Measurements from ENCODE around the gene C13orf46. TPM values are rescaled to one million over a fixed set of nuclear protein-coding genes. Genes with fewer than 3 reads are reported as not detected.

Gene C13orf46
- total and polyA plus RNA-seq, 10 of the 15 experiments (the other 5 are each of a cell fraction or from before 2014, with no cell fraction given): 0.01 to 0.18 (median 0.09) TPM; not detected in 6

GRCh38 chr13:113965968-113966884, 7.7 kb downstream of the C13orf46 start (continued):
- no peak for TF ChIP-seq SIN3A (IDR thresholded peaks at IDR 0.05; ENCODE audit: low read depth, low read length)
- TF ChIP-seq ESRRA (IDR thresholded peaks at IDR 0.05; ENCODE audit: low read length): no peak
- no peak for TF ChIP-seq ELK1 (IDR thresholded peaks at IDR 0.05; ENCODE audit: low read depth, low read length)
- no peak for TF ChIP-seq YBX1 (IDR thresholded peaks at IDR 0.05)
- no peak for TF ChIP-seq SP1 (IDR thresholded peaks at IDR 0.05; ENCODE audit: low read depth, low read length)
- no peak for TF ChIP-seq NFYB (IDR thresholded peaks at IDR 0.05; ENCODE audit: insufficient read depth, low read depth, low read length)
- no peak for TF ChIP-seq HDAC2 (IDR thresholded peaks at IDR 0.05)

- Histone ChIP-seq H3K4me1 (ENCODE audit: control insufficient read depth, insufficient read depth, low read length) (no peaks in the 10 kb centered on the region), H3K79me2 (ENCODE audit: control insufficient read depth, insufficient read depth, low read length) (no peaks in the 10 kb centered on the region), H2AFZ (ENCODE audit: control insufficient read depth, low read depth, low read length) (no peak overlapping the region), H4K20me1 (ENCODE audit: control insufficient read depth, insufficient read depth) (no peaks in the 10 kb centered on the region), H3K4me3 (no peak overlapping the region), H3K4me2 (ENCODE audit: control insufficient read depth, insufficient read depth) (no peak overlapping the region), H3K36me3 (ENCODE audit: control insufficient read depth in 2 of 2, insufficient read depth in 2 of 2, low read length in 1 of 2) (no peaks in the 10 kb centered on the region), H3K27ac (ENCODE audit: control insufficient read depth, insufficient read depth) (no peak overlapping the region), H3K27me3 (replicated peaks in 1 of 2; ENCODE audit: control insufficient read depth in 2 of 2, insufficient read depth in 2 of 2, low read length in 1 of 2) (no peaks in the 10 kb centered on the region), H3K9ac (ENCODE audit: control insufficient read depth, insufficient read depth, low read length) (no peak overlapping the region), H3K9me3 (replicated peaks; ENCODE audit: control insufficient read depth, insufficient read depth, low read length) (peaks cover 2% of the 10 kb centered on the region; the same call in 1 of the 3 replicates)
- WGBS (ENCODE audit: insufficient coverage, insufficient replicate concordance, low lambda C conversion rate, missing lambda C conversion rate): 76% methylated on average over 2 of the region's 2 CpGs
- ATAC-seq (no peak), DNase-seq (ENCODE audit: low read depth, low spot score) (no peak), FAIRE-seq (no peak)
- intact Hi-C loops (cut with micrococcal nuclease; ENCODE audit: unreplicated experiment): no loop called here
- RAD21 ChIA-PET (ENCODE audit: unreplicated experiment): no interaction called here
- CTCF ChIA-PET: no interaction called here
- in situ Hi-C loops (cut with MboI): no loop called here
- BruUV-seq (replicated peaks): no TSS peak
- TF ChIP-seq CREB1 (IDR thresholded peaks at IDR 0.05; ENCODE audit: low read depth) (no peak), SREBF1 (IDR thresholded peaks at IDR 0.05; ENCODE audit: low read length) (no peak), ATF7 (IDR thresholded peaks at IDR 0.05; ENCODE audit: low read depth) (no peak), ASH2L (IDR thresholded peaks at IDR 0.05; ENCODE audit: borderline replicate concordance, low read depth) (no peak), IKZF2 (IDR thresholded peaks at IDR 0.05) (no peak), EED (IDR thresholded peaks at IDR 0.05; ENCODE audit: low read depth) (no peak), TCF7 (IDR thresholded peaks at IDR 0.05; ENCODE audit: borderline replicate concordance) (no peak), PAX5 (IDR thresholded peaks at IDR 0.05; ENCODE audit: borderline replicate concordance, low read depth, low read length) (no peak), MYC (IDR thresholded peaks at IDR 0.05; ENCODE audit: insufficient read depth, insufficient read length, insufficient replicate concordance, low read length, severe bottlenecking) (no peak)
- TF ChIP-seq, protein P1, sequence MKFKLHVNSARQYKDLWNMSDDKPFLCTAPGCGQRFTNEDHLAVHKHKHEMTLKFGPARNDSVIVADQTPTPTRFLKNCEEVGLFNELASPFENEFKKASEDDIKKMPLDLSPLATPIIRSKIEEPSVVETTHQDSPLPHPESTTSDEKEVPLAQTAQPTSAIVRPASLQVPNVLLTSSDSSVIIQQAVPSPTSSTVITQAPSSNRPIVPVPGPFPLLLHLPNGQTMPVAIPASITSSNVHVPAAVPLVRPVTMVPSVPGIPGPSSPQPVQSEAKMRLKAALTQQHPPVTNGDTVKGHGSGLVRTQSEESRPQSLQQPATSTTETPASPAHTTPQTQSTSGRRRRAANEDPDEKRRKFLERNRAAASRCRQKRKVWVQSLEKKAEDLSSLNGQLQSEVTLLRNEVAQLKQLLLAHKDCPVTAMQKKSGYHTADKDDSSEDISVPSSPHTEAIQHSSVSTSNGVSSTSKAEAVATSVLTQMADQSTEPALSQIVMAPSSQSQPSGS (IDR thresholded peaks at IDR 0.05; ENCODE audit: low read length): no peak
- POLR2A ChIA-PET: no interaction called here
- SMC1A ChIA-PET (ENCODE audit: uncharacterized antibody, unreplicated experiment): no interaction called here
Observed at GRCh38 chr13:113965383-113965874, 8.4 kb downstream of the C13orf46 start.
